Progenitor cell of endocrine pancreas (in vitro differentiated cells): Measurements from ENCODE around the gene VDAC2. TPM values are rescaled to one million over a fixed set of nuclear protein-coding genes. Genes with fewer than 3 reads are reported as not detected.

ENCODE experiments used
- DNase-seq: peaks from one replicate; pipeline ENCODE4 v3.0.0; 2021; ENCODE audit warnings: low spot score; ENCODE audit not compliant: unreplicated experiment
- H3K27ac Mint-ChIP-seq: 2 replicates; pipeline ENCODE4 v1.8.0; 2021; ENCODE audit warnings: mild to moderate bottlenecking, moderate library complexity, mixed read lengths
- H3K27me3 Mint-ChIP-seq: 2 replicates; pipeline ENCODE4 v1.8.0; 2021; ENCODE audit warnings: mixed read lengths
- H3K36me3 Mint-ChIP-seq: 2 replicates; pipeline ENCODE4 v1.8.0; 2022; ENCODE audit warnings: mixed read lengths; ENCODE audit not compliant: insufficient read depth
- H3K4me1 Mint-ChIP-seq: 2 replicates; pipeline ENCODE4 v1.8.0; 2021; ENCODE audit warnings: low read depth, mixed read lengths
- H3K4me3 Mint-ChIP-seq: 2 replicates; pipeline ENCODE4 v1.8.0; 2021; ENCODE audit warnings: low read depth, mild to moderate bottlenecking, moderate library complexity, mixed read lengths
- H3K9me3 Mint-ChIP-seq: 2 replicates; pipeline ENCODE4 v1.8.0; 2021; ENCODE audit warnings: low read depth, mixed read lengths
- CTCF ChIP-seq: fragments of 200-600 bp; sonication (generic); IDR thresholded peaks from one replicate; pipeline ENCODE4 v1.5.0; 2021; ENCODE audit warnings: antibody characterized with exemption, mild to moderate bottlenecking; ENCODE audit not compliant: unreplicated experiment
- total RNA-seq: library from RNA; stranded (reverse); gene quantifications from 2 replicates; pipeline ENCODE4 v1.2.1, GENCODE V29; 2021

The VDAC2 gene
- total RNA-seq, 1 donor from 2014 or later = 142 TPM

DNA sequence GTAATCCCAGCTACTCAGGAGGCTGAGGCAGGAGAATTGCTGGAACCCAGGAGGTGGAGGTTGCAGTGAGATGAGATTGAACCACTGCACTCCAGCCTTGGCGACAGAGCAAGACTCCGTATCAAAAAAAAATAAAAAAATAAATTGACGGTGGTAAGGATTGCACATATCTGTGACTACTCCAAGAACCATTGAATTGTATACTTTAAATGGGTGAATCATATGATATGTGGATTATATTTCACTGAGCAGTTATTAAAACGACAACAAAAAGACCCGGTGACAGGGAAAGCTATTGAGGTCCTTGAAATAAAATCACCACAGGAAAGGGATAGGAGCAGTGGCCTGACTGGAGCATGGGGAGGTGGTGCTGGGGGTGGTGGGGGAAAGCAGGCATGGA is 56.3 kb downstream of the VDAC2 start:
- Mint-ChIP-seq H3K27me3 (peaks cover 3% of the 10 kb centered on the region), H3K4me1 (peaks cover 7% of the 10 kb centered on the region), H3K9me3 (no peaks in the 10 kb centered on the region), H3K4me3 (no peak overlapping the region), H3K27ac (no peak overlapping the region), H3K36me3 (no peaks in the 10 kb centered on the region)
- TF ChIP-seq CTCF = no peak
- DNase-seq = no peak

DNA sequence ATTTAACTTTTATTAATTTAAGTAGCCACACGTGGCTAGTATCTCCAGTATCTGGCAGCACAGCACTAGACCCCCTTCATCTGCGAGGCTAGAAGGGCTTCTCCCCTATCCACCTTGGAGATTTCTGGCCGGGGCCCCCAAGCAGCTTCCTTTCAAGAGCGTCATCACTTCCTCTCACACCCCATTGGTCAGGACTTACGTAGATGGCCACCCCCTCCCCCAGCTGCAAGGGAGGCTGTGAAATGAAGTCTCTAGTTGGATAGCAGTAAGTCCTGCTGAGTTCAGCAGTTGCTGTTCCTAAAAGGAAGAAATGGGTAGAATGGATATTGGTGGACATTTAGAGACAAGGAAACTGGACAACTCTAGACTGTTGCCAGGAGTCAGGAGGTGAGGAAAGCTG is 59.0 kb downstream of the VDAC2 start:
- no peak for DNase-seq
- peaks cover 3% of the 10 kb centered on the region for H3K27me3 Mint-ChIP-seq
- no peaks in the 10 kb centered on the region for H3K9me3 Mint-ChIP-seq
- H3K4me3 Mint-ChIP-seq = no peak overlapping the region
- TF ChIP-seq CTCF = no peak
- peaks cover 2% of the 10 kb centered on the region for H3K4me1 Mint-ChIP-seq
- no peak overlapping the region for H3K27ac Mint-ChIP-seq
- no peaks in the 10 kb centered on the region for H3K36me3 Mint-ChIP-seq

GRCh38 chr10:75272094-75272493 is 61.5 kb downstream of the VDAC2 start:
- H3K4me1 Mint-ChIP-seq = peaks cover 2% of the 10 kb centered on the region
- no peak for TF ChIP-seq CTCF
- peaks cover 4% of the 10 kb centered on the region for H3K27me3 Mint-ChIP-seq
- H3K36me3 Mint-ChIP-seq = no peaks in the 10 kb centered on the region
- H3K27ac Mint-ChIP-seq = no peak overlapping the region
- DNase-seq = no peak
- no peaks in the 10 kb centered on the region for H3K9me3 Mint-ChIP-seq
- no peak overlapping the region for H3K4me3 Mint-ChIP-seq

- Mint-ChIP-seq H3K27me3 (peaks cover 4% of the 10 kb centered on the region), H3K4me3 (no peak overlapping the region), H3K4me1 (peaks cover 2% of the 10 kb centered on the region), H3K27ac (no peak overlapping the region), H3K36me3 (no peaks in the 10 kb centered on the region), H3K9me3 (no peaks in the 10 kb centered on the region)
- no peak for TF ChIP-seq CTCF
- no peak for DNase-seq
These were observed 62.3 kb downstream of the VDAC2 start for GRCh38 chr10:75272896-75273295.

DNA sequence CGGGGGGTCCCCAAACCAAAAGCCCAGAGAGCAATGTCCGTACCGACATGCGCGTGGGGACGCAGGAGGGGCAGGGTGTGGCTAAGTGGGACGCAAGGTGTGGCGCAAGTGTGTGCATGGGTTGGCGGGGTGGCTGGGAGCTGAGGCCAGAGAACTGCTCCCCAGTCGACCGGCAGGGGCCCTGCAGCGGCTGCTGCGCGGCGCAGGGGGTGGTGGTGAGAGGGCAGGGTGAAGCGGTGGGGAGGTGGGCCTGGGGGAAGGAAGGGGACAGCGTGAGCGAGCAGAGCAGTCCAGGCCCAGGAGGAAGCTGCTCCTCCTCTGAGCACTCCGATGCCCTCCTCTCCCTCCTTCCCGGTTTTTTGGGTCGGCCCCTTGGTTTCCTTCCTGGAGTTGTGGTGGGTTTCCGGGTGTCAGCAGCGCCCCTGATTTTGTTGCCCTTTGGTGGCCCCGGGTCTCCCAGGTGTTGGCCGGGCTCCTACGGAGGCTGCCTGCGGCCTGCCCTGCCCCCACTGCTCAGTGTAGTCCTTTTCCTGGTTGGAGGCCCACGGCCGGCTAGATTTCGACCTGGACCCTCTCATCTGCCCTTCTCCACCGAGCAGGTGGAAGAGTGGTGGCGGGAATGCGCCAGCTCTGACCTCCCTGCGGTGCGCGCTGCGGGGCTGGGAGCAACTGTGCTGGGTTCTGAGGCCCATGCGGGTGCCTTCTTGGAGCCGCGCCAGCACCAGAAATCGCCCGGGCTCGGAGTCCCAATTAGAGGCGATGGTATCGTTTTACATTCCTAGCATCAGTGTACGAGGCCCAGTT is 65.7 kb downstream of the VDAC2 start:
- DNase-seq = no peak
- Mint-ChIP-seq H3K9me3 (no peaks in the 10 kb centered on the region), H3K27me3 (peaks cover 11% of the 10 kb centered on the region), H3K27ac (no peak overlapping the region), H3K36me3 (no peaks in the 10 kb centered on the region), H3K4me3 (no peak overlapping the region), H3K4me1 (peaks cover 13% of the 10 kb centered on the region)
- no peak for TF ChIP-seq CTCF
